HUES48 (cell line): ENCODE data around the gene PACC1.

Experiments used
- H3K27ac ChIP-seq: one replicate; pipeline ENCODE4 v1.7.0; 2013; ENCODE audit warnings: low read depth, low read length, inconsistent platforms
- H3K27me3 ChIP-seq: 2 replicates; pipeline ENCODE4 v1.6.1; 2013; ENCODE audit warnings: mild to moderate bottlenecking, low read length; ENCODE audit not compliant: control insufficient read depth, insufficient read depth
- H3K36me3 ChIP-seq: 2 replicates; pipeline ENCODE4 v1.6.1; 2013; ENCODE audit warnings: low read length; ENCODE audit not compliant: control insufficient read depth, insufficient read depth
- H3K4me1 ChIP-seq: 2 replicates; pipeline ENCODE4 v1.6.1; 2013; ENCODE audit warnings: mild to moderate bottlenecking, low read length; ENCODE audit not compliant: control insufficient read depth, insufficient read depth
- H3K4me3 ChIP-seq: 2 replicates; pipeline ENCODE4 v1.5.1; 2013; ENCODE audit warnings: mild to moderate bottlenecking, low read depth, low read length
- H3K9ac ChIP-seq: 2 replicates; pipeline ENCODE4 v1.6.1; 2013; ENCODE audit warnings: mild to moderate bottlenecking, low read depth, low read length, moderate library complexity
- H3K9me3 ChIP-seq: 2 replicates; pipeline ENCODE4 v1.6.1; 2013; ENCODE audit warnings: low read length; ENCODE audit not compliant: control insufficient read depth, insufficient read depth

Gene PACC1

DNA sequence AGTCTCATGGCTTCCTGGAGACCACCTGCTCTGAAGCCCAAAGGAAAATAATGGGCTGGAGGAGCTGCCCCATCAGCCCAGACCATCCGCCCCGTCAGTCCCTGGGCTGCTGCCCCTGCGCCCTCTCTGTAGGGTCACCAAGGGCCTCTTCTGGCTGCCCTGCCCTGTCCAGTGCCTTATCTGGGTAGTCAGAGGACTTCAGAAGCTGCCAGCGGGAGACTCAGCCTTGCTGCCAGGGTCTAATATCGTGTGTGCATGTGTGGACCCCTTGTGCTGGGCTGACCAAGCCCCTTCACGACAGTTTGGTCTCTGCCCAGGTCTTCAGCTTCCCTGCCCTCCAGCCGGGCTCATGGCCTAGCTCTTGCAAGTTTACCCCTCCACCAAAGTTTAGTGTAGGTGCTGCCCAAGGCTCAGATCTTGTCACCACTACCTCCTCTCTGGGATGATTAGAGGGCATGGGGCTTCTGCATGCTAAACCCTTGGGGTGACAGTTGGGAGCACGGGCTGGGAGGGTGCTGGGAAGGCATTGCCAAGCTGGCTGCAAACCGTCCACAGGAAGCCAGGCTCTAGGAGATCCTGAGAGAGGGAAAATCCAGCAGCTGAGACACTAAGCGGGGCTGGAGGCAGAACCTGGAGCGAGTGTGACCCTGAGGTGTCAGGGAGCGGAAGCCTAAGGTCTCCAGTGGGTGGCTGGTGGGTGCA, 38.6 kb upstream of the PACC1 start:
- Histone ChIP-seq H3K9ac (no peak overlapping the region), H3K36me3 (no peaks in the 10 kb centered on the region), H3K27ac (no peak overlapping the region), H3K4me1 (no peaks in the 10 kb centered on the region), H3K9me3 (no peaks in the 10 kb centered on the region), H3K27me3 (no peaks in the 10 kb centered on the region), H3K4me3 (no peak overlapping the region)

DNA sequence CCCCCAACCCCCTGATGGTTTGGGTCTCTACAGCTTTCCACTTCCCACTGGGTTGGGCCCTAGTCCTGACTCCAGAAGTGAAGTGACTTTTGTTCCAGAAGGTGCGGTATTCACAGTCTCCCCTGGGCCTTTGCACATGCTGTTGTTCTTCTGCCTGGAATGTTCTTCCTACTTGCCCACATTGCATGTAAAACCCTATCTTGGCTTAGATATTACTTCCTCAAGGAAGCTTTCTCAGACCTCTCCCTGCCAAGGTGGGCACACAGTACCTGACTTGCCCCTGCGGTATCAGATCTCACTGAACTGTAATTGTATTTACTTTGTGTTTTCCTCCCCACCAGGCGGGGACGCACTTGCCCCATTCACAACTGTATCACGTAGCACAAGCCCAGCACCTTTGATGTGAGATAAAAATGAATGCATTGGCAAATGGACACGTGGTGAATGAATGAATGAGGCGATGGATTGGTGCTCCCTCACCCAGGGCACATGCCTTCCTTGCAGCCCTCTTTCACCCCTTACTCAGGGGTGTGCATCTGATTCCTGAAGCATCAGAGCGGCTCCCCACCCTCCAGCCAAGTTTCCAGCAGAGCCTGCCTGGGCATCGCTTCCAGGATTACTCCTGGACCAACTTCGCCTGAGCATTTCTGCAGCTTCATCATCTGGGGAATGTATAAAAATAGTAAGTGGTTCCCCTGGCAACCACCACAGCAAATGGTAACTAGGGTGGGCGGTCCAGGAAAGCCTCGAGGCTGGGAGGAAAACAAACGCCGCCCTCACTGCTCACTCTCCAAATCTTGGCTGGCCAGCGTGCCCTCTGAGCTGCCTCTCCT, 37.9 kb upstream of the PACC1 start:
- H3K4me3 ChIP-seq = no peak overlapping the region
- H3K36me3 ChIP-seq = no peaks in the 10 kb centered on the region
- no peak overlapping the region for H3K9ac ChIP-seq
- no peaks in the 10 kb centered on the region for H3K9me3 ChIP-seq
- no peak overlapping the region for H3K27ac ChIP-seq
- no peaks in the 10 kb centered on the region for H3K4me1 ChIP-seq
- H3K27me3 ChIP-seq = no peaks in the 10 kb centered on the region

DNA sequence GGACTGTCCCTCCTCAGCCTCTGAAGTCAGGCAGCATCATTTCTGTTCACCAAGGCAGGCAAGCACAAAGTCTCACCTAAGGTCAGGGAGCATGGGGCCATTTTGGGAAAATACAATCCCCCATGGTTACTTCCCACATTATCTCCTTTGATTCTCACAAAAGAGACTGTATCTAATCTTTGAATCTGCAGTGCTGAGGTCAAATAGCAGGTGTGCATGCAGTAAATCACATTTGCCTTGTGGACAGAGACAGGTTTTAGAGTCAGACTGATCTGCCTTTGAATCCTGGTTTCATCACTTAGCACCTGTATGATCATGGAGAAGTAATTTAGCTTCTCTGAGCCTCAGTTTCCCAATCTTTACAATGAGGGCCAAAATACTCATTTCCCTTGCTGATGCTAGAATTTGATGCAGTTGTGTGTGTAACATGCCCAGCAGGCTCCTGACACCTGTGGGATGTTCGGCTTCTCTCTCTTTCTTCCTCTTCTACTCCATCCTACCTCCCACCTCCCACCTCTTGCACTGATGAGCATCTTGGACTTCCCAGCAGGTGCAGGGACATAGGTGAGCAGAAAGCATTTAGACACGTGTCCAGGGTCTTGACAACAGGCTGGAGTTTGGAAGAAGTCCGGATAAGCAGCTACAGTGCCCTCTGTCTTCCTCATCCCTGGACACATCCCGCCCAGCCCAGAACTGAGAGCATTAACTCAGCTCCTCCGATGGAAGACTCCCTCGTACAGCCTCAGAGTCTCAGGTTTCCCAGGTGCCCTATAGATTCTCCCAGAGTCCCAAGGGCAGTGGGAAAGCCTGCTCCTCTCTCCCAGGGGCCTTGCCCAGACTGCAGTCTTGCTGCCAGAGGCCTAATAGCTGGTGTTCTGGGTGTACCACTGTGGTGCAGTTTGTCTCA, 37.0 kb upstream of the PACC1 start:
- H3K27me3 ChIP-seq = no peaks in the 10 kb centered on the region
- no peak overlapping the region for H3K27ac ChIP-seq
- no peaks in the 10 kb centered on the region for H3K4me1 ChIP-seq
- H3K36me3 ChIP-seq = no peaks in the 10 kb centered on the region
- H3K4me3 ChIP-seq = no peak overlapping the region
- H3K9me3 ChIP-seq = no peaks in the 10 kb centered on the region
- H3K9ac ChIP-seq = no peak overlapping the region

DNA sequence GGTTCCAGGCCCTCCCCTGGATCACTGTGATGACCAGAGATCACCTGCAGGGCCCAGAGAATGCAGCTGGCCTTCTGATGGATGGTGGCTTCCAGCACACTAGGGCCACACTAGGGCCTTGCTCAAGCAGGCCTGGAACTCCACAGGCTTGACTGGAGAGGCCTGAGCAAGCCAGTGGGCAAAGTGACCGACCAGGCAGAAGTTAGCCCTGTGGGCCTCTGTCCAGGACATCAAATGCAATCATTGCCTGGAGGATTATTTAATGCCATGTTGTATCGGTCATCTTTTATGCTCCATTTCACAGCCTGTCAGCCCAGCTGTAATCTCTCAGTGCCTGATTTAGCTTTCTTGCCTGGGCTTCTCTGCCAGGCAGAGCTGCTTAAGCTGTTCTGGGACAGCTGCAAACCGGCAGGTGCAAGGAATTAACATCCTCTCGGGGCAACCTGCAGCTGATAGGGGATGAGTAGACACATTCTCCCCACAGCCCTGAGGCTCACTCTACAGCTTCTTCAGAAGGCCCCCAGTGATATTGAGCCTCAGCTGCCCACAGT, 35.7 kb upstream of the PACC1 start:
- Histone ChIP-seq H3K27me3 (no peaks in the 10 kb centered on the region), H3K4me3 (no peak overlapping the region), H3K36me3 (no peaks in the 10 kb centered on the region), H3K9me3 (no peaks in the 10 kb centered on the region), H3K27ac (no peak overlapping the region), H3K4me1 (no peaks in the 10 kb centered on the region), H3K9ac (no peak overlapping the region)

DNA sequence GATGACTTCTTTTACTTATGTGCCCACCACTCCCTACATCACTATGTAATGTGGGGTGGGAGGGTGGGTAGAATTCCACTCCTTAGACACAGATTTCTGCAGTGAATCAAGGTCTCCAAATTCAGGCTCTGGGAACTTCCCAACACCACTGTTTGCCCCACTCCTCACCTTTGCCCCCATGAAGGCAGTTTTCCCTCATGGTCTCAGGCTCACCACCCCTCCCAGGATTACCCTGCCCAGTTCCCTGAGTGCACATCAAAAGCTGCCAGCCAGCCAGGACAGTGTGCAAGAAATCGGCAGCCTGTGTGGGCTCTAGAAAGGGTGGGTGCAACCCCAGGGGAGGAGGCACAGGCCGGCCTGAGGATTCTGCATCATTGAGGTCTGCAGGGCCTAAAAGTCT, 32.8 kb upstream of the PACC1 start:
- Histone ChIP-seq H3K27ac (no peak overlapping the region), H3K36me3 (no peaks in the 10 kb centered on the region), H3K9me3 (no peaks in the 10 kb centered on the region), H3K9ac (no peak overlapping the region), H3K27me3 (no peaks in the 10 kb centered on the region), H3K4me3 (no peak overlapping the region), H3K4me1 (no peaks in the 10 kb centered on the region)

DNA sequence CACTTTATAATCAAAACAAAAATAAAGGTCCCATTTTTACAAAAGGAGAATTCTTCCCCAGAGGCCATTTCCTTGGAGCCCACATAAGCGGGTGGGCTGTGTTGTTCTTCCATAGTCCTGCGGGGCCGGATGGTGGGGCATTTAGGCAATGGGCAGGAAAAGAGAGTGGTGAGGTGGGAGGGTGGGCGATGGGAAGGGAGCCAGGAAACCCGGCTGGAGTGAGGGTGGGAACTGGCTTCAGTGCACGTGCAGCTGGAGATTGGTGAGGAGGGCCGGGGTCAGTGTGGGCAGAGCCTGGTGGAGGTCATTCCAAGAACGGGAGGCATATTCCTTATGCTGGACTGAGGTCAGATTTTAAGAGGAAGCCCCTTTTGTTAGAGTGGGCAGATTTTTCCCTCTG, 31.6 kb upstream of the PACC1 start:
- no peak overlapping the region for H3K27ac ChIP-seq
- no peak overlapping the region for H3K4me3 ChIP-seq
- no peaks in the 10 kb centered on the region for H3K27me3 ChIP-seq
- no peaks in the 10 kb centered on the region for H3K9me3 ChIP-seq
- H3K9ac ChIP-seq = no peak overlapping the region
- H3K4me1 ChIP-seq = no peaks in the 10 kb centered on the region
- H3K36me3 ChIP-seq = no peaks in the 10 kb centered on the region

DNA sequence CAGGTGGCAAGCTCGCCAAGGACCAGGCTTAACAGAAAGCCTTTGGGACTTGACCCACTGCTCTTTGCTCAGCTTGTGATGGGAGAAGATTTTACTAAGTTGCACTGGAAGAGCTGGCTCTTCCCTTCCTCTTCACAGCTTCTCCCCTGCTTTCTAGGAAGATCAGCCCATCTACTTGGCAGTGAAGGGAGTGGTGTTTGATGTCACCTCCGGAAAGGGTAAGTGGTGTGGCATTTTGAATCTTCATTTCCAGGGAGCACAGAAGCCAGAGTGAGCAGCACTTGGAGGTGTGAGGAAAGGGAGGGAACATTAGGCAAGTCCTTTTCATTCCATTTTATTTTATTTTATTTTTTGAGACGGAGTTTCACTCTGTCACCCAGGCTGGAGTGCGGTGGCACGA, 27.7 kb upstream of the PACC1 start:
- H3K36me3 ChIP-seq = no peaks in the 10 kb centered on the region
- no peaks in the 10 kb centered on the region for H3K9me3 ChIP-seq
- no peak overlapping the region for H3K9ac ChIP-seq
- no peaks in the 10 kb centered on the region for H3K4me1 ChIP-seq
- H3K27me3 ChIP-seq = no peaks in the 10 kb centered on the region
- no peak overlapping the region for H3K27ac ChIP-seq
- H3K4me3 ChIP-seq = no peak overlapping the region

DNA sequence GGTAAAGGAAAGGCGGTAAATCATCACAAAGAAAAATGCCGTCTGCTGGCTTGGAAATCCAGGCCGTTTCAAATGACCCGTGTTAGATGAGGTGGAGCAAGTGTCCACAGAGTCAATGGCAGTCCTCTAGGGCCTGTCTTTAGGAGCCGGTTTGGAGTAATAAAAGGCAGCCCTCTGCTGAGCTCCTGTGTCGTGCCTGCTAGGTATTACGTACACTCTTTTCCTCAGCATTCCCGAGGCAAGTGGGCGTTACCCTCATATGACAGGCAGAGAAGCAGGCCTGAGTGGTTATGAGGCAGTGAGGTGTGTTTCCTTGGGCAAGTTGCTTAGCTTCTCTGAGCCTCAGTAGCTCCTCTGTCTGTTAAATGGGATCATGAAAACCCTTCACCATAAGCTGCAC, 25.7 kb upstream of the PACC1 start:
- Histone ChIP-seq H3K27me3 (no peaks in the 10 kb centered on the region), H3K9me3 (no peaks in the 10 kb centered on the region), H3K9ac (no peak overlapping the region), H3K4me1 (no peaks in the 10 kb centered on the region), H3K4me3 (no peak overlapping the region), H3K27ac (no peak overlapping the region), H3K36me3 (no peaks in the 10 kb centered on the region)

DNA sequence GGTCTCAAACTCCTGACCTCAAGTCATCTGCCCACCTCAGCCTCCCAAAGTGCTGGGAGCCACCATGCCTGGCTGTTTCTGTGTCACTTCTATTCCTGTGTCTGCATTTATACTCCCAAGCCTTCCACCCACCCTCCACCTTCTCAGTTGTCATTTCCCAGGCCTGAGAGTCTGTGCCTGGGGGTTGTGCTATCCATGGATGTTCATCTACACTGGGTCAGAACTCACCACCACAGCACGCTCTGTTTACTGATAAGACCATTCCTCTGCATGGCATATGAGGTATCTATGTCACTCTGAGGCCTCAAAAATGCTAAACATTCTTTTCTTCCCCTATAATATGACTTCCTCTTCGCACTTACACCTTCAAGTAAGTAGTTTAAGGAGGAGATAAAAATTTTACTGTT, 24.1 kb upstream of the PACC1 start:
- Histone ChIP-seq H3K27me3 (peaks cover 6% of the 10 kb centered on the region), H3K4me3 (no peak overlapping the region), H3K27ac (no peak overlapping the region), H3K4me1 (no peaks in the 10 kb centered on the region), H3K9ac (no peak overlapping the region), H3K9me3 (no peaks in the 10 kb centered on the region), H3K36me3 (no peaks in the 10 kb centered on the region)

DNA sequence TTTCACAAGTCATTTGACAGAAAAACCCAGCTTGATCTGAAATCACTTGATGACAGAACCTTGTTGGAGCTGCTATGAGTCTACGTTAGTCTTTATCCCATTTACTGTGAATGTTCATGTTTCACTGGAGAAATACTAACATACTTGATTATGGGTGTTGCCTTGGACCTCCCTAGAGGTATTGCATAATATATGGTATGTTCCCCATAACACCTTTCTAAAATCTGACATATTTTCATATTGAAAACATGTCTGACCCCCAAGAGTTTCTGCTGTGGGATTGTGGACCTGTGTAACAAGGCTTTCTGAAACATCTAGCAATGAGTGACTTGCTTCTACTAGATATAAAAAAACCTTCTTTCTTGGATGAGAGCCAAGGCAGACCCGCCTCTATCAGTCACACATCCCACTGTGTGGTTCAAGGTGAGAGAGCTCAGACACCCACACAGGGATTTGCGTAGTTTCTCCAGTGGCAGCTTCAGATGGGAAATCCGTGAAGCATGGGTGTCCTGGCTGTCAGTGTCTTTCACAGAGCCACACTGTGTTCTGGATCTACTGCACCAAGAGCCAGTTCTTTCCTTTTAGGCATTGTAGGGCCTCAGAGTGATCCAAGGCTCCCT, 22.6 kb upstream of the PACC1 start:
- no peaks in the 10 kb centered on the region for H3K9me3 ChIP-seq
- no peak overlapping the region for H3K9ac ChIP-seq
- peaks cover 8% of the 10 kb centered on the region for H3K27me3 ChIP-seq
- H3K27ac ChIP-seq = no peak overlapping the region
- no peak overlapping the region for H3K4me3 ChIP-seq
- no peaks in the 10 kb centered on the region for H3K36me3 ChIP-seq
- H3K4me1 ChIP-seq = peaks cover 3% of the 10 kb centered on the region; the same call in 1 of the 2 replicates
